Activated gamma-delta T cell (primary cell): ENCODE results near the gene CHD2.
"Not testable (repeated sequence)": the region's sequence is repeated elsewhere in the genome, so short reads cannot be mapped to it uniquely, and the experiment has no call there.

ENCODE experiments used
- DNase-seq: peaks from one replicate; lab custom pipeline; 2025; lab: John Stamatoyannopoulos, UW

The CHD2 gene

GRCh38 chr15:93035953-93036810 lies 136.1 kb downstream of the CHD2 start:
- DNase-seq, result no peak

GRCh38 chr15:93036951-93037819 lies 137.1 kb downstream of the CHD2 start:
- DNase-seq, result no peak

- no peak for DNase-seq
These were observed 137.9 kb downstream of the CHD2 start for GRCh38 chr15:93037820-93038705.

GRCh38 chr15:93039562-93040287 lies 139.6 kb downstream of the CHD2 start:
- DNase-seq, result not testable (repeated sequence)

GRCh38 chr15:93040288-93041158 lies 140.4 kb downstream of the CHD2 start:
- DNase-seq, result no peak

- no peak for DNase-seq
These were observed 141.0 kb downstream of the CHD2 start for GRCh38 chr15:93041159-93041547.

- DNase-seq, result no peak
These were observed 142.1 kb downstream of the CHD2 start for GRCh38 chr15:93042211-93042610.

- no peak for DNase-seq
These were observed 142.7 kb downstream of the CHD2 start for GRCh38 chr15:93042691-93043378.

- DNase-seq, result no peak
These were observed 143.6 kb downstream of the CHD2 start for GRCh38 chr15:93043621-93044300.

- DNase-seq, result no peak
These were observed 144.4 kb downstream of the CHD2 start for GRCh38 chr15:93044301-93045190.

GRCh38 chr15:93045191-93045785 lies 145.2 kb downstream of the CHD2 start:
- DNase-seq, result no peak

GRCh38 chr15:93046120-93046519 lies 146.0 kb downstream of the CHD2 start:
- DNase-seq, result no peak

GRCh38 chr15:93046721-93047120 lies 146.6 kb downstream of the CHD2 start:
- DNase-seq, result no peak

- peak; percentile 29 for DNase-seq
These were observed 147.7 kb downstream of the CHD2 start for GRCh38 chr15:93047621-93048425.

GRCh38 chr15:93048426-93048721 lies 148.2 kb downstream of the CHD2 start:
- DNase-seq, result no peak

- DNase-seq, result no peak
These were observed 148.6 kb downstream of the CHD2 start for GRCh38 chr15:93048759-93049161.

GRCh38 chr15:93049233-93049632 lies 149.1 kb downstream of the CHD2 start:
- DNase-seq, result no peak
